Measurements from ENCODE around the gene KIF12.

The KIF12 gene

GRCh38 chr9:114080773-114081440 lies 18.2 kb downstream of the KIF12 start:
- H3K4me3 ChIP-seq (replicated peaks; ENCODE audit: low read depth, low read length), result no peak overlapping the region
- DNase-seq (ENCODE audit: extremely low read depth, low read depth), result no peak
- TF ChIP-seq CTCF (IDR thresholded peaks at IDR 0.05; ENCODE audit: low read depth, low read length, missing control alignments), result no peak

DNA sequence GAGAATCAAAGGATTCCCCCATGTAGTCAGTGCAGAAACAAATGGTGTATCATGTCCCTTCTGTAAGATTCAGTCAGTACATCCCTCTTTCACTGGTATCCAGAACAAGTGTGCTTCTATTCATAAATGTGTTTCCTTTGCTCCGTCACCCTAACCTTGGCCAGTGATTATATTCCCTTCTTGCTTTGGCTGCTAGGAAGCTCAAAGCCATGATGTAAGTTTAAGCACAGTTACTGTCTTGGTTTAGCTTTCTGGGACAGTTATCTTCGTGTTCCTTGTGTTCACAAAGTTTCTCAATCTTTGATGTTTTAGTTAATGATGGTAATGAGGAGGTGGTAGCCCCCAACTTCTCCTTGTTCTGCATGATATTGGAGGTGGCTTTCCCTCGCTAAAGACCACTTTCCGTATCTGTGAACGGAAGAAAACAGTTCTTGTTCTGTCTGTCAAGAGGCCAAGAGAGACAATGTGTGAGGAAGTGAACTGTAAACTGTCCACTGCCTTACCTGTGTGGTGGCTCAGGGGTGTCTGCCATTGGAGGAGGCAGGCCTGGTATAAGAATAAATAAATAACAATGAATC lies 18.8 kb downstream of the KIF12 start:
- TF ChIP-seq CTCF (IDR thresholded peaks at IDR 0.05; ENCODE audit: low read depth, low read length, missing control alignments), result no peak

GRCh38 chr9:114078781-114079156 lies 20.3 kb downstream of the KIF12 start:
- H3K4me3 ChIP-seq (replicated peaks; ENCODE audit: low read depth, low read length), result no peak overlapping the region
- DNase-seq (ENCODE audit: extremely low read depth, low read depth), result no peak
- no peak for TF ChIP-seq CTCF (IDR thresholded peaks at IDR 0.05; ENCODE audit: low read depth, low read length, missing control alignments)

More for the DNA sequence above, 18.8 kb downstream of the KIF12 start:
- H3K4me3 ChIP-seq (replicated peaks; ENCODE audit: low read depth, low read length), result no peak overlapping the region
- DNase-seq (ENCODE audit: extremely low read depth, low read depth), result no peak

GRCh38 chr9:114078021-114078780 lies 20.9 kb downstream of the KIF12 start, which contains the start of gene AMBP:
Gene AMBP, minus strand, starts transcription at chr9:114078300. Its CDS starts 91 bp downstream, at chr9:114078209.
- no peak within 1 kb of the TSS for H3K4me3 ChIP-seq (replicated peaks; ENCODE audit: low read depth, low read length)
- DNase-seq (ENCODE audit: extremely low read depth, low read depth), result no peak
- TF ChIP-seq CTCF (IDR thresholded peaks at IDR 0.05; ENCODE audit: low read depth, low read length, missing control alignments), result no peak

GRCh38 chr9:114077162-114077837 lies 21.8 kb downstream of the KIF12 start:
- DNase-seq (ENCODE audit: extremely low read depth, low read depth), result no peak
- TF ChIP-seq CTCF (IDR thresholded peaks at IDR 0.05; ENCODE audit: low read depth, low read length, missing control alignments), result no peak

GRCh38 chr9:114076237-114077161 lies 22.6 kb downstream of the KIF12 start:
- DNase-seq (ENCODE audit: extremely low read depth, low read depth), result no peak
- no peak overlapping the region for H3K4me3 ChIP-seq (replicated peaks; ENCODE audit: low read depth, low read length)
- no peak for TF ChIP-seq CTCF (IDR thresholded peaks at IDR 0.05; ENCODE audit: low read depth, low read length, missing control alignments)

More at GRCh38 chr9:114077162-114077837, 21.8 kb downstream of the KIF12 start:
- H3K4me3 ChIP-seq (replicated peaks; ENCODE audit: low read depth, low read length), result no peak overlapping the region

Measured in HFF-Myc (cell line).